HepG2 (cell line): ENCODE measurements around the gene DNAJC12. TPM values are rescaled to one million over a fixed set of nuclear protein-coding genes. Genes with fewer than 3 reads are reported as not detected.

Source experiments
- AKAP8 ChIP-seq: sonication (generic); formaldehyde crosslinking; IDR thresholded peaks from 2 replicates; pipeline ENCODE4 v1.5.1; 2020; ENCODE audit warnings: mild to moderate bottlenecking, missing genetic modification reagents
- ELF1 ChIP-seq: sonication (generic); formaldehyde crosslinking; IDR thresholded peaks from 2 replicates; pipeline ENCODE4 v1.4.0; 2020; ENCODE audit warnings: missing genetic modification reagents
- SP140L ChIP-seq: sonication (generic); formaldehyde crosslinking; IDR thresholded peaks from 2 replicates; pipeline ENCODE4 v1.4.0; 2020; ENCODE audit warnings: missing genetic modification reagents, borderline replicate concordance
- ZC3H4 ChIP-seq: sonication (generic); formaldehyde crosslinking; IDR thresholded peaks from 2 replicates; pipeline ENCODE4 v1.4.0; 2020; ENCODE audit warnings: missing genetic modification reagents, borderline replicate concordance
- polyA plus RNA-seq, 8 experiments: library from polyadenylated mRNA; depleted of rRNA in 3 of 8; stranded (reverse) in 7 of 8; unstranded in 1 of 8; fragments of >200 nt; fragmentation: Illumina TruSeq in 4 of 8; extraction: Trizol in 4 of 8; gene quantifications; 2 replicates each; pipeline versions ENCODE4 v1.2.1 to v1.2.3, GENCODE V29; 2011 to 2016; ENCODE audit warnings: low read depth in 4 of 8, missing spikeins in 1 of 8, mixed read lengths in 1 of 8; ENCODE audit not compliant: insufficient read depth in 1 of 8
- total RNA-seq, 5 experiments: library from RNA; depleted of rRNA; stranded (reverse); fragments of >200 nt; fragmentation: Illumina TruSeq; extraction: Trizol; gene quantifications; 2 replicates each; pipeline ENCODE4 v1.2.3, GENCODE V29; 2016; ENCODE audit warnings: low read depth in 1 of 5
- TF ChIP-seq, protein P1 (sequence below): sonication (generic); formaldehyde crosslinking; IDR thresholded peaks from 2 replicates; pipeline ENCODE4 v1.9.0; 2021; ENCODE audit warnings: missing genetic modification reagents, borderline replicate concordance
- TF ChIP-seq, protein P2 (sequence below): sonication (generic); formaldehyde crosslinking; IDR thresholded peaks from 2 replicates; pipeline ENCODE4 v1.8.1; 2023; ENCODE audit warnings: mild to moderate bottlenecking, moderate library complexity, missing genetic modification reagents
- TF ChIP-seq, protein P3 (sequence below): sonication (generic); formaldehyde crosslinking; conservative IDR thresholded peaks from 2 replicates; pipeline ENCODE4 v1.4.0; 2020; ENCODE audit warnings: missing genetic modification reagents
- TF ChIP-seq, protein P4 (sequence below): IDR thresholded peaks from 2 replicates; pipeline ENCODE4 v1.6.1; 2012; ENCODE audit warnings: low read length, improper control_type of control experiment
- TF ChIP-seq, protein P5 (sequence below): IDR thresholded peaks from 2 replicates; pipeline ENCODE4 v1.6.1; 2016; ENCODE audit warnings: low read depth, missing genetic modification reagents, missing compliant biosample characterization
- TF ChIP-seq, protein P6 (sequence below): sonication (generic); formaldehyde crosslinking; IDR thresholded peaks from 2 replicates; pipeline ENCODE4 v1.4.0; 2020; ENCODE audit warnings: missing genetic modification reagents
- TF ChIP-seq, protein P7 (sequence below): sonication (generic); formaldehyde crosslinking; IDR thresholded peaks from 2 replicates; pipeline ENCODE4 v1.5.0; 2020; ENCODE audit warnings: missing genetic modification reagents

Gene DNAJC12
- total and polyA plus RNA-seq, 2 of the 13 experiments (the other 11 are each of a cell fraction or from before 2014, with no cell fraction given), result 11.6 to 43.9 TPM

DNA sequence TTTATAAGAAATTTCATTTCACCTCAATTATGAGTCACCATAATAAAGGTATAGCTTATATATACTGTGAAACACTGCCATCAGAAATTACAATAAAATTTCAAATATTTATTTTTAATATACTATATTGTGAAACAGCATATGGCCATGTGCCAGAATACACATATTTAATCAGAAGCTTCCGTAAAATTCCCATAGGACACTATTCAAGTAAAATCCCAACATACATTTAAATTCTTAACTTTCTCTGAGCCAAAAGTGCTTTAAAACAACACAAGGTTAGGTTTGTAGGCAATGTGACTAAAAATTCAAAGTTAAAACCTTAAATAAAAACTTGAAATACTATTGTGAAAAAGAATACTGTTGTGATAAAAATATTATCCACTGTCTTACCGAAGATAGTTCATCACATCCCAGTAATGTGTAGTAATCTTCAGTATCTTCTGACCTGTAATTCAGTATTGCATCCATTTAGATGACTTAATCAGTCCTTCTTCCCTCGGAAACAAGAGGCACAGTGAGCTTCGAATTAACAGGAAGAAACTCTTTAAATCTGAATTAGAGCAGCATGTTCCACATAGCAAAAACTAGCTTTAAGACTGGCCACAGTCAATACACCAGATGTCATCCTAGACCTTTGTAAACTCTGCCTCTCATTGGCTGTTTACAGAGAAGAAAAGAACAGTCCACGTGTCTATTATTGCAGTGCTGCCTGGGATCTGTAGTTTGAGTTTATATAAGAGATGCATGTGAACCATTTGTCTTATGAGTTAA is at the start of gene DNAJC12 (continued):
- TF ChIP-seq, protein P1, sequence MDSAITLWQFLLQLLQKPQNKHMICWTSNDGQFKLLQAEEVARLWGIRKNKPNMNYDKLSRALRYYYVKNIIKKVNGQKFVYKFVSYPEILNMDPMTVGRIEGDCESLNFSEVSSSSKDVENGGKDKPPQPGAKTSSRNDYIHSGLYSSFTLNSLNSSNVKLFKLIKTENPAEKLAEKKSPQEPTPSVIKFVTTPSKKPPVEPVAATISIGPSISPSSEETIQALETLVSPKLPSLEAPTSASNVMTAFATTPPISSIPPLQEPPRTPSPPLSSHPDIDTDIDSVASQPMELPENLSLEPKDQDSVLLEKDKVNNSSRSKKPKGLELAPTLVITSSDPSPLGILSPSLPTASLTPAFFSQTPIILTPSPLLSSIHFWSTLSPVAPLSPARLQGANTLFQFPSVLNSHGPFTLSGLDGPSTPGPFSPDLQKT, result no peak
- TF ChIP-seq, protein P2, sequence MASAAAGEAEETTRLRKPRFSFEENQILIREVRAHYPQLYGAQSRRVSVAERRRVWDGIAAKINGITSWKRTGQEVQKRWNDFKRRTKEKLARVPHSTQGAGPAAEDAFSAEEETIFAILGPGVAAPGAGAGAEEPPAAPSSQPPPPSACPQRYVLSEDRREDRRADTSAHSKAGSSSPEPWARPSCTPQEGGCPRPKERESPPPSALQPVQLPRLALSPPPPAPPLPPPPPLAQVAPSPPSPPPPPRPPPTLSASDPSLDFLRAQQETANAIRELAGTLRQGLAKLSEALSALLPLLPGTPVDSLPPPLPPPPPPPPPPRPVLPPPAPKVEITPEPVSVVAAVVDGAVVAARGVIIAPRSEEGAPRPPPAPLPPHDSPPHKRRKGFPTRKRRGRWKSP, result no peak
- TF ChIP-seq, protein P3, sequence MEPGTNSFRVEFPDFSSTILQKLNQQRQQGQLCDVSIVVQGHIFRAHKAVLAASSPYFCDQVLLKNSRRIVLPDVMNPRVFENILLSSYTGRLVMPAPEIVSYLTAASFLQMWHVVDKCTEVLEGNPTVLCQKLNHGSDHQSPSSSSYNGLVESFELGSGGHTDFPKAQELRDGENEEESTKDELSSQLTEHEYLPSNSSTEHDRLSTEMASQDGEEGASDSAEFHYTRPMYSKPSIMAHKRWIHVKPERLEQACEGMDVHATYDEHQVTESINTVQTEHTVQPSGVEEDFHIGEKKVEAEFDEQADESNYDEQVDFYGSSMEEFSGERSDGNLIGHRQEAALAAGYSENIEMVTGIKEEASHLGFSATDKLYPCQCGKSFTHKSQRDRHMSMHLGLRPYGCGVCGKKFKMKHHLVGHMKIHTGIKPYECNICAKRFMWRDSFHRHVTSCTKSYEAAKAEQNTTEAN, result no peak
- TF ChIP-seq, protein P4, sequence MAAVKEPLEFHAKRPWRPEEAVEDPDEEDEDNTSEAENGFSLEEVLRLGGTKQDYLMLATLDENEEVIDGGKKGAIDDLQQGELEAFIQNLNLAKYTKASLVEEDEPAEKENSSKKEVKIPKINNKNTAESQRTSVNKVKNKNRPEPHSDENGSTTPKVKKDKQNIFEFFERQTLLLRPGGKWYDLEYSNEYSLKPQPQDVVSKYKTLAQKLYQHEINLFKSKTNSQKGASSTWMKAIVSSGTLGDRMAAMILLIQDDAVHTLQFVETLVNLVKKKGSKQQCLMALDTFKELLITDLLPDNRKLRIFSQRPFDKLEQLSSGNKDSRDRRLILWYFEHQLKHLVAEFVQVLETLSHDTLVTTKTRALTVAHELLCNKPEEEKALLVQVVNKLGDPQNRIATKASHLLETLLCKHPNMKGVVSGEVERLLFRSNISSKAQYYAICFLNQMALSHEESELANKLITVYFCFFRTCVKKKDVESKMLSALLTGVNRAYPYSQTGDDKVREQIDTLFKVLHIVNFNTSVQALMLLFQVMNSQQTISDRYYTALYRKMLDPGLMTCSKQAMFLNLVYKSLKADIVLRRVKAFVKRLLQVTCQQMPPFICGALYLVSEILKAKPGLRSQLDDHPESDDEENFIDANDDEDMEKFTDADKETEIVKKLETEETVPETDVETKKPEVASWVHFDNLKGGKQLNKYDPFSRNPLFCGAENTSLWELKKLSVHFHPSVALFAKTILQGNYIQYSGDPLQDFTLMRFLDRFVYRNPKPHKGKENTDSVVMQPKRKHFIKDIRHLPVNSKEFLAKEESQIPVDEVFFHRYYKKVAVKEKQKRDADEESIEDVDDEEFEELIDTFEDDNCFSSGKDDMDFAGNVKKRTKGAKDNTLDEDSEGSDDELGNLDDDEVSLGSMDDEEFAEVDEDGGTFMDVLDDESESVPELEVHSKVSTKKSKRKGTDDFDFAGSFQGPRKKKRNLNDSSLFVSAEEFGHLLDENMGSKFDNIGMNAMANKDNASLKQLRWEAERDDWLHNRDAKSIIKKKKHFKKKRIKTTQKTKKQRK, result no peak
- TF ChIP-seq, protein P5, sequence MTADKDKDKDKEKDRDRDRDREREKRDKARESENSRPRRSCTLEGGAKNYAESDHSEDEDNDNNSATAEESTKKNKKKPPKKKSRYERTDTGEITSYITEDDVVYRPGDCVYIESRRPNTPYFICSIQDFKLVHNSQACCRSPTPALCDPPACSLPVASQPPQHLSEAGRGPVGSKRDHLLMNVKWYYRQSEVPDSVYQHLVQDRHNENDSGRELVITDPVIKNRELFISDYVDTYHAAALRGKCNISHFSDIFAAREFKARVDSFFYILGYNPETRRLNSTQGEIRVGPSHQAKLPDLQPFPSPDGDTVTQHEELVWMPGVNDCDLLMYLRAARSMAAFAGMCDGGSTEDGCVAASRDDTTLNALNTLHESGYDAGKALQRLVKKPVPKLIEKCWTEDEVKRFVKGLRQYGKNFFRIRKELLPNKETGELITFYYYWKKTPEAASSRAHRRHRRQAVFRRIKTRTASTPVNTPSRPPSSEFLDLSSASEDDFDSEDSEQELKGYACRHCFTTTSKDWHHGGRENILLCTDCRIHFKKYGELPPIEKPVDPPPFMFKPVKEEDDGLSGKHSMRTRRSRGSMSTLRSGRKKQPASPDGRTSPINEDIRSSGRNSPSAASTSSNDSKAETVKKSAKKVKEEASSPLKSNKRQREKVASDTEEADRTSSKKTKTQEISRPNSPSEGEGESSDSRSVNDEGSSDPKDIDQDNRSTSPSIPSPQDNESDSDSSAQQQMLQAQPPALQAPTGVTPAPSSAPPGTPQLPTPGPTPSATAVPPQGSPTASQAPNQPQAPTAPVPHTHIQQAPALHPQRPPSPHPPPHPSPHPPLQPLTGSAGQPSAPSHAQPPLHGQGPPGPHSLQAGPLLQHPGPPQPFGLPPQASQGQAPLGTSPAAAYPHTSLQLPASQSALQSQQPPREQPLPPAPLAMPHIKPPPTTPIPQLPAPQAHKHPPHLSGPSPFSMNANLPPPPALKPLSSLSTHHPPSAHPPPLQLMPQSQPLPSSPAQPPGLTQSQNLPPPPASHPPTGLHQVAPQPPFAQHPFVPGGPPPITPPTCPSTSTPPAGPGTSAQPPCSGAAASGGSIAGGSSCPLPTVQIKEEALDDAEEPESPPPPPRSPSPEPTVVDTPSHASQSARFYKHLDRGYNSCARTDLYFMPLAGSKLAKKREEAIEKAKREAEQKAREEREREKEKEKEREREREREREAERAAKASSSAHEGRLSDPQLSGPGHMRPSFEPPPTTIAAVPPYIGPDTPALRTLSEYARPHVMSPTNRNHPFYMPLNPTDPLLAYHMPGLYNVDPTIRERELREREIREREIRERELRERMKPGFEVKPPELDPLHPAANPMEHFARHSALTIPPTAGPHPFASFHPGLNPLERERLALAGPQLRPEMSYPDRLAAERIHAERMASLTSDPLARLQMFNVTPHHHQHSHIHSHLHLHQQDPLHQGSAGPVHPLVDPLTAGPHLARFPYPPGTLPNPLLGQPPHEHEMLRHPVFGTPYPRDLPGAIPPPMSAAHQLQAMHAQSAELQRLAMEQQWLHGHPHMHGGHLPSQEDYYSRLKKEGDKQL (CRISPR knock-in tag), result no peak
- no peak for TF ChIP-seq ZC3H4 (CRISPR knock-in tag)
- no peak for TF ChIP-seq SP140L (CRISPR knock-in tag)
- TF ChIP-seq, protein P6, sequence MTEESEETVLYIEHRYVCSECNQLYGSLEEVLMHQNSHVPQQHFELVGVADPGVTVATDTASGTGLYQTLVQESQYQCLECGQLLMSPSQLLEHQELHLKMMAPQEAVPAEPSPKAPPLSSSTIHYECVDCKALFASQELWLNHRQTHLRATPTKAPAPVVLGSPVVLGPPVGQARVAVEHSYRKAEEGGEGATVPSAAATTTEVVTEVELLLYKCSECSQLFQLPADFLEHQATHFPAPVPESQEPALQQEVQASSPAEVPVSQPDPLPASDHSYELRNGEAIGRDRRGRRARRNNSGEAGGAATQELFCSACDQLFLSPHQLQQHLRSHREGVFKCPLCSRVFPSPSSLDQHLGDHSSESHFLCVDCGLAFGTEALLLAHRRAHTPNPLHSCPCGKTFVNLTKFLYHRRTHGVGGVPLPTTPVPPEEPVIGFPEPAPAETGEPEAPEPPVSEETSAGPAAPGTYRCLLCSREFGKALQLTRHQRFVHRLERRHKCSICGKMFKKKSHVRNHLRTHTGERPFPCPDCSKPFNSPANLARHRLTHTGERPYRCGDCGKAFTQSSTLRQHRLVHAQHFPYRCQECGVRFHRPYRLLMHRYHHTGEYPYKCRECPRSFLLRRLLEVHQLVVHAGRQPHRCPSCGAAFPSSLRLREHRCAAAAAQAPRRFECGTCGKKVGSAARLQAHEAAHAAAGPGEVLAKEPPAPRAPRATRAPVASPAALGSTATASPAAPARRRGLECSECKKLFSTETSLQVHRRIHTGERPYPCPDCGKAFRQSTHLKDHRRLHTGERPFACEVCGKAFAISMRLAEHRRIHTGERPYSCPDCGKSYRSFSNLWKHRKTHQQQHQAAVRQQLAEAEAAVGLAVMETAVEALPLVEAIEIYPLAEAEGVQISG (CRISPR knock-in tag), result no peak
- no peak for TF ChIP-seq ELF1 (CRISPR knock-in tag)
- TF ChIP-seq, protein P7, sequence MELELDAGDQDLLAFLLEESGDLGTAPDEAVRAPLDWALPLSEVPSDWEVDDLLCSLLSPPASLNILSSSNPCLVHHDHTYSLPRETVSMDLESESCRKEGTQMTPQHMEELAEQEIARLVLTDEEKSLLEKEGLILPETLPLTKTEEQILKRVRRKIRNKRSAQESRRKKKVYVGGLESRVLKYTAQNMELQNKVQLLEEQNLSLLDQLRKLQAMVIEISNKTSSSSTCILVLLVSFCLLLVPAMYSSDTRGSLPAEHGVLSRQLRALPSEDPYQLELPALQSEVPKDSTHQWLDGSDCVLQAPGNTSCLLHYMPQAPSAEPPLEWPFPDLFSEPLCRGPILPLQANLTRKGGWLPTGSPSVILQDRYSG (CRISPR knock-in tag), result no peak
- no peak for TF ChIP-seq AKAP8 (CRISPR knock-in tag)
